Left hindlimb (tissue), 1 donor: Measurements from ENCODE around the gene ANGEL1.

Experiments used
- DNase-seq: peaks from one replicate; pipeline ENCODE4 v3.0.0-alpha.2; 2018

Gene ANGEL1

GRCh38 chr14:76812422-76813383 is at the start of gene ANGEL1:
TSS of gene ANGEL1 (minus strand) at chr14:76812882. CDS start at chr14:76812827, 55 bp downstream.
- peak; percentile 95 for DNase-seq

GRCh38 chr14:76861574-76862255 is 49.0 kb upstream of the ANGEL1 start:
- no peak for DNase-seq

- no peak for DNase-seq
Measured at GRCh38 chr14:76856769-76857168, 44.1 kb upstream of the ANGEL1 start.

- DNase-seq, result no peak
Measured at GRCh38 chr14:76855066-76855465, 42.4 kb upstream of the ANGEL1 start.

GRCh38 chr14:76848879-76849278 is 36.2 kb upstream of the ANGEL1 start:
- DNase-seq, result no peak

GRCh38 chr14:76846331-76847047 is 33.8 kb upstream of the ANGEL1 start:
- DNase-seq, result no peak

GRCh38 chr14:76844223-76844622 is 31.5 kb upstream of the ANGEL1 start:
- DNase-seq, result peak; percentile 50

- DNase-seq, result no peak
Measured at GRCh38 chr14:76842414-76842813, 29.7 kb upstream of the ANGEL1 start.

- DNase-seq, result no peak
Measured at GRCh38 chr14:76837524-76837923, 24.8 kb upstream of the ANGEL1 start.

- DNase-seq, result no peak
Measured at GRCh38 chr14:76836029-76836630, 23.4 kb upstream of the ANGEL1 start.

- DNase-seq, result no peak
Measured at GRCh38 chr14:76834241-76834661, 21.6 kb upstream of the ANGEL1 start.

- DNase-seq, result no peak
Measured at GRCh38 chr14:76833011-76833410, 20.3 kb upstream of the ANGEL1 start.

GRCh38 chr14:76832503-76832988 is 19.9 kb upstream of the ANGEL1 start:
- DNase-seq, result no peak

GRCh38 chr14:76830556-76830955 is 17.9 kb upstream of the ANGEL1 start:
- no peak for DNase-seq

GRCh38 chr14:76829650-76830421 is 17.2 kb upstream of the ANGEL1 start:
- DNase-seq, result peak; percentile 71

- no peak for DNase-seq
Measured at GRCh38 chr14:76829013-76829365, 16.3 kb upstream of the ANGEL1 start.

- DNase-seq, result no peak
Measured at GRCh38 chr14:76828339-76829012, 15.8 kb upstream of the ANGEL1 start.

- no peak for DNase-seq
Measured at GRCh38 chr14:76827696-76828296, 15.1 kb upstream of the ANGEL1 start.

- DNase-seq, result no peak
Measured at GRCh38 chr14:76826122-76826521, 13.4 kb upstream of the ANGEL1 start, which contains the start of gene LRRC74A. TSS of gene LRRC74A (plus strand) at chr14:76826408. CDS start at chr14:76826698, 290 bp downstream.

- DNase-seq, result no peak
Measured at GRCh38 chr14:76820700-76821099, 8.0 kb upstream of the ANGEL1 start.
